ENCODE measurements around the gene TBX20.
"Not testable (repeated sequence)": the region's sequence is repeated elsewhere in the genome, so short reads cannot be mapped to it uniquely, and the experiment has no call there.

The TBX20 gene

GRCh38 chr7:35254496-35255442, 869 bp upstream of the TBX20 start:
- DNase-seq: no peak

GRCh38 chr7:35253460-35253709, 515 bp downstream of the TBX20 start:
- DNase-seq: no peak

- no peak for DNase-seq
These were observed 1.1 kb downstream of the TBX20 start for GRCh38 chr7:35252612-35253459.

- no peak for DNase-seq
These were observed 2.1 kb downstream of the TBX20 start for GRCh38 chr7:35251606-35252310.

GRCh38 chr7:35250941-35251340, 3.0 kb downstream of the TBX20 start:
- no peak for DNase-seq

GRCh38 chr7:35250452-35250851, 3.4 kb downstream of the TBX20 start:
- no peak for DNase-seq

GRCh38 chr7:35249537-35249907, 4.4 kb downstream of the TBX20 start:
- no peak for DNase-seq

- no peak for DNase-seq
These were observed 5.0 kb downstream of the TBX20 start for GRCh38 chr7:35248576-35249536.

GRCh38 chr7:35246819-35247218, 7.1 kb downstream of the TBX20 start:
- no peak for DNase-seq

- DNase-seq: no peak
These were observed 12.0 kb downstream of the TBX20 start for GRCh38 chr7:35241884-35242283.

- DNase-seq: no peak
These were observed 12.5 kb downstream of the TBX20 start for GRCh38 chr7:35241436-35241835.

- not testable (repeated sequence) for DNase-seq
These were observed 12.9 kb downstream of the TBX20 start for GRCh38 chr7:35241008-35241407.

- DNase-seq: not testable (repeated sequence)
These were observed 15.4 kb downstream of the TBX20 start for GRCh38 chr7:35238456-35238855.

GRCh38 chr7:35232994-35233393, 20.9 kb downstream of the TBX20 start:
- no peak for DNase-seq

- not testable (repeated sequence) for DNase-seq
These were observed 22.7 kb downstream of the TBX20 start for GRCh38 chr7:35231221-35231620.

- not testable (repeated sequence) for DNase-seq
These were observed 24.7 kb downstream of the TBX20 start for GRCh38 chr7:35229116-35229780.

GRCh38 chr7:35228496-35229051, 25.3 kb downstream of the TBX20 start:
- DNase-seq: not testable (repeated sequence)

- not testable (repeated sequence) for DNase-seq
These were observed 26.5 kb downstream of the TBX20 start for GRCh38 chr7:35227438-35227837.

GRCh38 chr7:35222445-35222844, 31.5 kb downstream of the TBX20 start:
- not testable (repeated sequence) for DNase-seq

GRCh38 chr7:35220176-35220575, 33.7 kb downstream of the TBX20 start:
- DNase-seq: not testable (repeated sequence)

- DNase-seq: not testable (repeated sequence)
These were observed 37.9 kb downstream of the TBX20 start for GRCh38 chr7:35216033-35216432.

Data from inflammatory macrophage treated with lipopolysaccharide for 1 hour (primary cell).